Ovary (tissue), 3 donors: Measurements from ENCODE around the gene CRHR2.

Source experiments
- EP300 ChIP-seq: sonication (generic); formaldehyde crosslinking; IDR thresholded peaks from one replicate; pipeline ENCODE4 v1.6.1; 2017; ENCODE audit warnings: antibody characterized with exemption
- POLR2A ChIP-seq: fragments of 450-650 bp; IDR thresholded peaks from one replicate; pipeline ENCODE4 v1.6.1; 2017; ENCODE audit warnings: antibody characterized with exemption, mild to moderate bottlenecking, moderate library complexity
- TF ChIP-seq, protein P1 (sequence below), 3 donors: fragments of 450-650 bp in 2 of 3; fragments of 200-600 bp in 1 of 3; IDR thresholded peaks; one replicate each; pipeline versions ENCODE4 v1.5.1 to v1.8.0; 2016 to 2022; ENCODE audit warnings: antibody characterized with exemption in 3 of 3, mild to moderate bottlenecking in 1 of 3
- donor health status: DM: no; HTN: no; CAD: no.

GRCh38 chr7:30717181-30717580, 34.9 kb upstream of the CRHR2 start:
- TF ChIP-seq, protein P1, sequence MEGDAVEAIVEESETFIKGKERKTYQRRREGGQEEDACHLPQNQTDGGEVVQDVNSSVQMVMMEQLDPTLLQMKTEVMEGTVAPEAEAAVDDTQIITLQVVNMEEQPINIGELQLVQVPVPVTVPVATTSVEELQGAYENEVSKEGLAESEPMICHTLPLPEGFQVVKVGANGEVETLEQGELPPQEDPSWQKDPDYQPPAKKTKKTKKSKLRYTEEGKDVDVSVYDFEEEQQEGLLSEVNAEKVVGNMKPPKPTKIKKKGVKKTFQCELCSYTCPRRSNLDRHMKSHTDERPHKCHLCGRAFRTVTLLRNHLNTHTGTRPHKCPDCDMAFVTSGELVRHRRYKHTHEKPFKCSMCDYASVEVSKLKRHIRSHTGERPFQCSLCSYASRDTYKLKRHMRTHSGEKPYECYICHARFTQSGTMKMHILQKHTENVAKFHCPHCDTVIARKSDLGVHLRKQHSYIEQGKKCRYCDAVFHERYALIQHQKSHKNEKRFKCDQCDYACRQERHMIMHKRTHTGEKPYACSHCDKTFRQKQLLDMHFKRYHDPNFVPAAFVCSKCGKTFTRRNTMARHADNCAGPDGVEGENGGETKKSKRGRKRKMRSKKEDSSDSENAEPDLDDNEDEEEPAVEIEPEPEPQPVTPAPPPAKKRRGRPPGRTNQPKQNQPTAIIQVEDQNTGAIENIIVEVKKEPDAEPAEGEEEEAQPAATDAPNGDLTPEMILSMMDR (IDR thresholded peaks at IDR 0.05): no peak
- TF ChIP-seq POLR2A: no peak
- TF ChIP-seq EP300: no peak
